SKM-1 treated with dmso at 0.1 percent for 144 hours (cell line): ENCODE results near the gene PRR7.

Experiments
- DNase-seq: peaks from one replicate; lab custom pipeline; 2025; ENCODE audit not compliant: unreplicated experiment; lab: John Stamatoyannopoulos, UW

PRR7 gene

GRCh38 chr5:177434942-177435738 is 11.5 kb upstream of the PRR7 start:
- no peak for DNase-seq

DNA sequence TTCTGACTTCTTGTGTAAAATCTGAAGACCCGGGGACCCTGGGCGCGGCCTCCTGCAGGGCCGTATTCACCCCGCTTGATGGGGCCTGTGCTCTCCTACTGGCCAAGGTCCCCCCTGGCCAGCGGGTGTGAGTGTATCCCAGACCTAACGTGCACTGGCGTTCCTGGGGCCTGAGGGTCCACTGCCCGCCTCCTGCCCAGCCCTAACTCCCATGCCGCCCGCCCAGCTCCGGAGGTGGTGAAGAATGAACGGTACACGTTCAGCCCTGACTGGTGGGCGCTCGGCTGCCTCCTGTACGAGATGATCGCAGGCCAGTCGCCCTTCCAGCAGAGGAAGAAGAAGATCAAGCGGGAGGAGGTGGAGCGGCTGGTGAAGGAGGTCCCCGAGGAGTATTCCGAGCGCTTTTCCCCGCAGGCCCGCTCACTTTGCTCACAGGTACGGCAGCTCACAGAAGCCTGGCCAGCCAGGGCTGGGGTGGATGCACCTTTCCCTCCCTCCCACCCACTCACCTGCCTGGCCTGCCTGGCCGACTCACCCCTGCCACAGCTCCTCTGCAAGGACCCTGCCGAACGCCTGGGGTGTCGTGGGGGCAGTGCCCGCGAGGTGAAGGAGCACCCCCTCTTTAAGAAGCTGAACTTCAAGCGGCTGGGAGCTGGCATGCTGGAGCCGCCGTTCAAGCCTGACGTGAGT is 10.6 kb upstream of the PRR7 start:
- no peak for DNase-seq

DNA sequence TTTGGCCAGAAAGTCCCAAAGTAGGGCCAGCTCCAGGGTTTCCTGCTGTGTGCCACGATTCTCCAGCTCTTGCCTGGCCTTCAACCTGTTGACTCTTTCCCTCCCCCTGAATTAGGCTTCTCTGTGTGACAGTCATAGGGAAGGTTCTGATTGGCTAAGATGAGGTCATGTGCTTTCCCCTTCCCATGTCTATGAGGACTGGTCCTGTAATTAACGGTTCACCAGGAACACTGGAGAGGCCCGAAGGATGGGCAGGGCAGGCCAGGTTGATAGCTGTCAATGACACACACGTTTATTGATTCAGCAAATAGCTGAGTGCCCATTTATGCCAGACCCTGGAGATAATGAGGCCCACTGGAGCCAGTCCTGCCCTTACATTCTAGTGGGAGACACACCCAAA is 9.0 kb upstream of the PRR7 start:
- DNase-seq, result no peak

DNA sequence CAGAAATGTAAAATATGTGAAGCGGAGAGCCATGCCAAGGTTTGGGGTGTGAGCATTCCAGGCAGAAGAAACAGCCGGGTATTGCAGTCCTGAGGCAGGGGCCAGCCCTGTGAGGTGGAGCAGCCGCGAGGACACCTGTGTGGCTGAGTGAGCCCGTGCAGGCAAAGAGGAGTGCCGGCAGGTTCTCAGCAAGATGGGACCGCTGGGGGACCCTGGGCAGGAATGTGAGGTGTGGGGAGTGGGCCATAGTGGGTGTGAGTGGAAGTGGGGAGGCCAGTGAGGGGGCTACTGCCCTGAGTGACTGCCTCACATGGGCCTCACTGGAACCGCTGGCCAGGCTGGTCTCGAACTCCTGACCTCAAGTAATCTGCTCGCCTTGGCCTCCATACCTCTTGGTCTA is 8.1 kb upstream of the PRR7 start:
- no peak for DNase-seq

DNA sequence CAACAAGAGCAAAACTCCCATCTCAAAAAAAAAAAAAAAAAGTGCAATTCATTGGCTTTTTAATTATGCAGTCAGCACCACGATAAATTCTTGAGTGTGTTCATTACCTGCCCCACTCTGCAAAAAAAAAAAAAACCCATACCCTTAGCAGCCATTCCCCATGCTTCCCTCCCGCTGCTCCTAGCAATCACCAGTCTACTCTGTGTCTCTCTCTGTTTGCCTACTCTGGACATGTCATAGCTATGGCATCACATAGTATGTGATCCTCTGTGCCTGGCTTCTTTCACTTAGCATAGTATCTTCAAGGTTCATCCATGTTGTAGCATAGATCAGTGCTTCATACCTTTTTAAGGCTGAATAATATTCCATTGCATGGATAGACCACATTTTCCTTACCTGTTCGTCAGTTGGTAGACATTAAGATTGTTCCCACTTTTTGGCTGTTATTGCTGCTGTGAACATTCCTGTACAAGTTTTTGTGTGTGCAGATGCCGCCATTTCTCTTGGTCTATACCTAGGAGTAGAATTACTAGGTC is 7.0 kb upstream of the PRR7 start:
- no peak for DNase-seq

DNA sequence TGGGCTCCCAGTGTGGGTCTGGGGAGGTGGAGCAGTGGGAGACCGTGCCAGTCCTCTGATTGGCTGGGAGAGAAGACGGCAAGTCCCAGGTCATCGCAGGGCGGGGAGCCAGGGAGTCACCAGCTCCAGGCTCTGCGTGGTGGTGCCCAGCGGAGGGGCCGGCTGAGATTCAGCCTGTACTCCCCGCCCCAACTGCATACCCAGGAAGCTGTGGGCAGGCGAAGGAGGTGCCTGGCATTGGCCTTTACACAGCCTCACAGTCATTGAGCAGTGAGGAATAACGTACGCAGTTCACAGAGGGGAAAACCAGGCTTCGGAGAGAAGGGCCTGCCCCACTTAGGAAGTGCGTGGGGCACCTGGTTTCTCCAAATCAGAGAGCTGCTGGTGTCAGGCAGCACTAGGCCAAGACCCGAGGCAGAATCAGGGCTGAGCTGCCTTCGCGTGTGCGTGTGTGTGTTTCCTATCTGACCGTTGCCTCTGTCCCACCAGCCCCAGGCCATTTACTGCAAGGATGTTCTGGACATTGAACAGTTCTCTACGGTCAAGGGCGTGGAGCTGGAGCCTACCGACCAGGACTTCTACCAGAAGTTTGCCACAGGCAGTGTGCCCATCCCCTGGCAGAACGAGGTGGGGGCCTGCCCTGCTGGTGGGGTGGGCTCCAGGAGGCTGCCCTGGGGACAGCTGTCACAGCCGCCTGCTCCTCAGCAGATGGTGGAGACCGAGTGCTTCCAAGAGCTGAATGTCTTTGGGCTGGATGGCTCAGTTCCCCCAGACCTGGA is 6.2 kb upstream of the PRR7 start:
- DNase-seq, result no peak

DNA sequence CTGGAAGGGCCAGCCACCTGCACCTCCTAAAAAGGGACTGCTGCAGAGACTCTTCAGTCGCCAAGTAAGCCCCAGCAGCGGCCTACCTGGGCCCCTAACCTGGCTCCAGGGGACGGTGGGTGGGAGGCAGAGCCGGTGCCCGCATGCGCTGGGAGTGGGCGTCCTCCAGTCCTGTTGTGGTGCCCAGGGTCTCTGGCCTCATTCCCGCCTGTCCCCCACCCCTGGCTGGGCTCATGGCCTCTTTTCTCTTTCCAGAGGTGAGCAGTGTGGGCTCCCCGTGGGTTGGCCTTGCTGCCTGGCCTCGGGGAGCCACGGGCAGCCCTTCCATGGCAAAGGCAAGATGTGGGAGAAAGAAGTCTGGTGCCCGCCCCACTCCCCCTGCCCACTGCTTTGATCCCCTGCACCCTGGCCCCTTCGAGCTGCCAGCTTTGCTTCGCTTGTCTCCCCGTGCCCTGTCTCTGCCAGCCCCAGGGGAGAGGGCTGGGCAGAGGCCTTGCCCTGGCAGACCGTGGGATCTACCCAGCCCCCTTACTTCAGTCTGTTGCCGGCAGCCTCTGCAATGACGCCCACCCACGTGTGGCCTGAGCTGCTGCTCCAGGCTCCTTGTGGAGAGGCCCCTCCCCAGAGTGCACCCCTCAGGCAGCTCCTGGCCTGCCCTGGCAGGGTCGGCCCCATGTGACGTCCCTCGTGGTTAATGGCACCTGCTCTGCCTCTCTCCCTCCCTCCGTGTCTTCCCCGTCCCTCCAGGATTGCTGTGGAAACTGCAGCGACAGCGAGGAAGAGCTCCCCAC is 5.4 kb upstream of the PRR7 start:
- DNase-seq, result no peak

GRCh38 chr5:177442066-177442826 is 4.4 kb upstream of the PRR7 start:
- no peak for DNase-seq

- DNase-seq, result no peak
Measured at GRCh38 chr5:177443144-177443983, 3.2 kb upstream of the PRR7 start.

DNA sequence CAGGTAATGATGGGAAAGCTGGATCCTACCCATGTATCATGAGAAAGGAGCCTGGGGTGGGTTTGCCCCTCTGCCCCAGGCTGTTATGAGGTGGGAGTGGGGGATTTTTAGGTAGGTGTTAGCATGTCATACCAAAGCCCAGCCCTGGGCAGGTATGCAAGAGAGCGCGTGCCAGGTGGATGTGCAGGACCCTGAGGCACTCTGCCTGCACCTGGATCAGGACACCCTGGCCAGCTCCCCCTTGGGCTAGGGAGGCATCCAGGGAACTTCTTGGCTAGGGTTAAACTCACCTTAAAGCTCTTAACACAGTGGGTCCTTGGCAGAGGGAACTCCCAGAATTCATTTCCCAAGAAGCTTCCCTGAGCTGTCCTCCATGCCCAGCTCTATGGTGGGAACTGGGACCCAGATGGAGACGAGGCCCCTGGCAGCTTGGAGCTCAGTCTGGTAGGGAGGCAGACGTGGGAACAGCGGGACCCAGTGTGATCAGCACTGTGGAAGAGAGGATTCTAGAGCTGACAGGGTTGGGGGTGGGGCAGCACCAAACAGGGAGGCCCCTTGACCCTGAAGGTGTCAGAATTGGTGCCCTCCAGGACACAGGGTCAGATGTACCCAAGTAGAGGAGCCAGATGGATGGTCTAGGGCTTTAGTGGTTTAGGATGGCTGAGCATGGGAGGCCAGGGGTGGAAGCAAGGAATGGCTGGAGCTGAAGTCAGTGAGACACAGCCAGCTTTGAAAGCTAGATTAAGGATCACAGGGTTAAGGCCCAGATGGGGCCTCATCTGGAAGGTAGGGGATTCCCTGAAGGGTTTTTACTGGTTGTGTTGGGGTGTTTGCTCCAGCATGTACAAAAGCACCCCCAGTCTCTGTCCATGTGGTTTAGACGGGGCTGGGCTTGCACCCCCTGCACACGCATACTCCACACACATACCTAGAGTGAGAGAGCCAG is 2.2 kb upstream of the PRR7 start:
- peak; percentile 15 for DNase-seq

DNA sequence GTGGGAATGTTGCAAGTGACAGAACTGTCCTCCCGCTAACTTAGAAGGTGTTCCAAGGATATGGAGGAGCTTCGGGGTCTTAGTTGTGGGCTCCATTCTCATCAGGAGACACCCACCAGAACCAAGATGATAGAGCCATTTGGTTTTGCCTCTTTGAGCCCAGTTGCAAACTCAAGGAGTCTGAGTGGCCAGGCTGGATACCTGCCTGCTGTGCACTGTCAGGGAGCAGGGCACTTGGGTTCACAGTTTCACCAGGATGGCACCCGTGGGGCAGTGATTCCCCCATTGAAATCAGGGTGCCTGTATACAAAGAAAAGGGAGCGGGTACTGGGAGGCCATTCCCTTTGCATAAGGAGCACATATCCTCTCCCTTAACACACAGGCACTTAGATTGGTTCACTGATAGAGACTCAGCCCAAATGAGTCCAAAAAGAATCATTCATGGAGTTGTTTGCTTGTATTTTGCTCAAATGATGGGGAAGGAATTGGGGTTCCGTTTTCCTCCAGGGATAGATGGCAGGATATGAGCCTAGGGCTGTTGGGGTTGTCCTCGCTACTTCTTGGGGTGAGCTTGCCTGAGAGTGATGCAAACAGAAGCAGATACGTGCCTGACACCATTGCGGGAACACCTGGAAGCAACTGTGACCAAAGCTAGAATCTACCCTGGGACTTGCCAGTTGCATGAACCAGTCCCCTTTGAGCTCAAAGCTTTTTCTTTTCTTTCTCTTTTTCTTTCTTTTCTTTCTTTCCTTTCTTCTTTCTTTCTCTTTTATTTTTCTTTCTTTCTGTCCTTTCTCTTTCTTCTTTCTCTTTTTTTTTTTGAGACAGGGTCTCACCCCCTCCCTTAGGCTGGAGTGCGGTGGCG is 1.3 kb upstream of the PRR7 start:
- no peak for DNase-seq

DNA sequence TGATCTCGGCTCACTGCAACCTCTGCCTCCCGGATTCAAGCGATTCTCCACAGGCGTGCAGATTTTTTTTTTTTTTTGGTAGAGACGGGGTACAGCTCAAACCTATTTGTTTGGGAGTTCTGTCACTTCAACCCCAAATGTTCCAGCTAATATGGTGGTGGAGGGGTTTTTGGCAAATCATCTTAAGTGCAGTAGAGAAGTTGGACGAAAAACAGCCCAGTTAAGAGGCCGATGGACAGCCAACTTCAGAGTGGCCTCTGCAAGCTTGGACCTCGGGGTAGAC is 756 bp upstream of the PRR7 start:
- DNase-seq, result no peak

GRCh38 chr5:177447066-177447610 is 524 bp downstream of the PRR7 start:
- DNase-seq, result peak; percentile 44

DNA sequence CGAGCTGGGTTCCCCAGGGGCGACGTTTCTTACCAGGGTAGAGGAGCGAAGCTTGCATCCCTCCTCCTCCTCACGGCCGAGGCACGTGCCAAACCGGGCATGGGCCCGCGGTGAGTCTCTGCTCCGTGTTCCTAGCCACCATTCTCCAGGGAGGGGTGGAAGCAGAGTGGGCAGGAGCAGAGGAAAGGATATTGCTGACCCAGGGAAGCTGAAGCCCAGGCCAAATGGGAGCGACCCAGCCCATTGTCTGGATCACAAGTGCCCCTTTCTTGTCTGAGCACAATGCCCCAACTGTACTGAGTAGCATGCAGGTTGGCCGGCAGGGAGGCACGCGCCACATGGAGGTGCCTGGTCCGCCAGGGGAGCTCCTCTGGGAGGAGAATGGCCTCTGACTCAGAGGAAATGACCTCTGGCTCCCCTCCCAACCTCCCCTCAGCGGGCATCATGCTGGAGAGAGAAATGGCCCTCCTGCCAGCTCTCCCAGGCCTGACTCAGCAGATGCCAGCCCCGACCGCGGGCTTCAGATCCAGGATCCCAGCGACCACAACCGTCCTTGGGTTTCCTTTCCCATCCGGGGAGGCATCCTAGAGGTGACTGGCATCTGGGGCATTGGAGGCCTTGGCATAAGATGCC is 1.1 kb downstream of the PRR7 start:
- peak; percentile 14 for DNase-seq

GRCh38 chr5:177448244-177448950 is 1.8 kb downstream of the PRR7 start:
- no peak for DNase-seq
